ENCODE results near the gene IPO9.
"Not testable (repeated sequence)": the region's sequence is repeated elsewhere in the genome, so short reads cannot be mapped to it uniquely, and the experiment has no call there.

IPO9 gene

DNA sequence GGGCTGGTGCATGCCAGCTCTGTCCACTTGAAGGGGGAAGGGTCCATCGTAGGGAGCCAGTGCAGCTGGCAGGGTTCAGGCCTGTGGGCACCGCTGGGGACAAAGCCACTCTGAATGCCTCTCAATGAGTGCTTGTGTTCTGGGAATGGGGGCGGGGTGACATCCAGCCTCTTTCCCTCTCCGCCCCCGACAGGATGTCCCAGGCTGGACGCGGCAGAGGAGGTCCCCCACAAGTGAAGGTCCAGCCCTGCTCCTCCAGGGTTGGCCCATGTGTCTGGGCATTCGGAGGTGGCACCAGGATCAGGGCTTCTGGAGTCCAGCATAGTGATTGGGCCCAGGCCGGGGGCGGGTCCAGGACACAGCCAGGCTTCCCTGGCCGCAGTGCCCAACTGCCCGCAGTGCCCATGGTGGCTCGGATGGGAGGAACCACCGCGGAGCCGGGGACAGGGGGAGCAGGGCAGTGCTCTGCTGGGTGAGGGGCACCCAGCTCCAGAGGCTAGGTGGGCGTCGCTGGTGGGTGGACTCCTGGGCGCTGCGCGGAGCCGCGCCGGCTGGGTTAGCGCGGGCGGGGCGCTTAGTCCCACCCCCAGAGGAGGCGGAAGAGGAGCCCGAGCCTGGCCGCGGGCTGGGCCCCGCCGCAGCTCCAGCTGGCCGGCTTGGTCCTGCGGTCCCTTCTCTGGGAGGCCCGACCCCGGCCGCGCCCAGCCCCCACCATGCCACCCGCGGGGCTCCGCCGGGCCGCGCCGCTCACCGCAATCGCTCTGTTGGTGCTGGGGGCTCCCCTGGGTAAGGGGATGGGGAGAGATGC, 59.5 kb downstream of the IPO9 start, which contains the start of gene SHISA4:
SHISA4 (plus strand) TSS at position 617 of the 808 bp plus-strand sequence; CDS start at position 714, 97 bp downstream.
- no peak for DNase-seq (ENCODE audit: low read depth in 2 of 2)

DNA sequence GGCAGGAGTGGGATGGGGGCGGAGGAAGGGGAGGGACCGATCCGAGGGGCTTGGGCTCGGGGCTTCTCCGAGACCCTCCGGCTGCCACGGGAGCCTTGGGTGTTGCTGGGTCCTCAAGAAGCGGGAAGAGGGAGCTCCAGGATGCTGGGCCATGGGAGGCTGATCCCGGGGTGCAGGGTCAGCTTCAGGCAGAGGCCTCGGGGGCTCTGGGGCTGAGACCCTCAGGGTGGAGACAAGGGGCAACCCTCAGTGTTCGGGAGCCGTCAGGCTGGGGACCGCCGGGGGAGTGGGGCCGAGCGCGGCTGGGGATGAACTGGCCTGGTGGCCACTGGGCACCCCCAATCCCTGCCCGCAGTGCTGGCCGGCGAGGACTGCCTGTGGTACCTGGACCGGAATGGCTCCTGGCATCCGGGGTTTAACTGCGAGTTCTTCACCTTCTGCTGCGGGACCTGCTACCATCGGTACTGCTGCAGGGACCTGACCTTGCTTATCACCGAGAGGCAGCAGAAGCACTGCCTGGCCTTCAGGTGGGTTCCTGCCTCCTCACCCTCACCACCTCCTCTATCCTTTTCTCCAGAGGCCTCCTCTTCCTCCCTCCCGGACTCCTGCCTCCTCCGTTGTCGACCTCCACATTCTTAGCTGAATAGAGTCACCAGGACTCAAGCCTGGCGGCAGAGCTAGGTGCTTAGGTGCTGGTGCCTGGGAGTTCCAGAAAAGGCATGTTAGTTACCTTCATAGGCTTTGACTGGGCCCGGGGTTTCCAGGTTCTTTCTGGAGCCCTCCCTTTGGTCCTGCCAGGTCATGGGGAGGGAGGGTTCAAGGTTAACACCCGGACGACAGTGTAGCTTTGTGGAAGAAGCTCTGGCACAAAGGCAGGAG, 60.4 kb downstream of the IPO9 start:
- no peak for DNase-seq (ENCODE audit: low read depth in 2 of 2)

DNA sequence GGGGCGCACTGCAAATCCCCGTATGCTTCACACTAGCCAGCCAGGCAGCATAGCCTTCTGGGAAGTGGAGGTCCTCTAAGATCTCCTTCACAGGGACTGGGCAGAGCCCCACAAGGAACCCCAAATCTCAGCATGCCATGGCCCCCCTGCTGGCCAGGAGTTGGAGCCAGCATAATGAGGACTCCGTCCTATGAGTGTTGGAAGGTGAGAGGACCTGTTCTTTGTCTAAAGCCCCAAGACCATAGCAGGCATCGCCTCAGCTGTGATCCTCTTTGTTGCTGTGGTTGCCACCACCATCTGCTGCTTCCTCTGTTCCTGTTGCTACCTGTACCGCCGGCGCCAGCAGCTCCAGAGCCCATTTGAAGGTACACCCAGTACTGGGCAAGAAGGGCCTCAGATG, 61.3 kb downstream of the IPO9 start:
- DNase-seq (ENCODE audit: low read depth in 2 of 2): no peak

DNA sequence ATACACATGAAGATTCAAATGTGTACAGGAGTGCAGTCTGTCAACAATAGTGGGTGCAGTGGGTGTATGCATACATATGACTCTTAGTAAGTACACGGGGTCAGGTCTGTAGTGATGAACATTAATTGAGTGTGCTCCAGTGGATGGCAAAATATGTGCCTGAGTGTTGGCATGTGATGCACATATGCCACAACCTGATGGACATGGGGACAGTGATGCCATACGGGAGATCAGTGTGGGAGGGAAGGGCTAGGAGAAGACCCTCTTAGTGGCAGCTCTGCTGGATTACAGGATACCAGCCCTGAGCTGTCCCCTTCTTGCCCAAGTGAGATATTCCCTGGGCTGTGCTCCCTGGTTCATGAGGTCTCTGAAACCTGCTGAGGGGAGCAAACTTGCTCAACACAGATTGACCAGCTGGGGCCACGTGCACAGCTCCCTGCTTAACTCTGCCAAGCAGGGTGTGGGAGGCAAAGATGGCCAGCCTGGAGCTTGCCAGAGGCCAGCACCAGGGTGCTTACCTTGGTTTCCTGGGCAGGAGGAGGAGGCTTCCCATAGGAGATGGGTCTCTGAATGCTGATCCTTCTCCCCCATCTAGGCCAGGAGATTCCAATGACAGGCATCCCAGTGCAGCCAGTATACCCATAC, 62.0 kb downstream of the IPO9 start:
- no peak for DNase-seq (ENCODE audit: low read depth in 2 of 2)

DNA sequence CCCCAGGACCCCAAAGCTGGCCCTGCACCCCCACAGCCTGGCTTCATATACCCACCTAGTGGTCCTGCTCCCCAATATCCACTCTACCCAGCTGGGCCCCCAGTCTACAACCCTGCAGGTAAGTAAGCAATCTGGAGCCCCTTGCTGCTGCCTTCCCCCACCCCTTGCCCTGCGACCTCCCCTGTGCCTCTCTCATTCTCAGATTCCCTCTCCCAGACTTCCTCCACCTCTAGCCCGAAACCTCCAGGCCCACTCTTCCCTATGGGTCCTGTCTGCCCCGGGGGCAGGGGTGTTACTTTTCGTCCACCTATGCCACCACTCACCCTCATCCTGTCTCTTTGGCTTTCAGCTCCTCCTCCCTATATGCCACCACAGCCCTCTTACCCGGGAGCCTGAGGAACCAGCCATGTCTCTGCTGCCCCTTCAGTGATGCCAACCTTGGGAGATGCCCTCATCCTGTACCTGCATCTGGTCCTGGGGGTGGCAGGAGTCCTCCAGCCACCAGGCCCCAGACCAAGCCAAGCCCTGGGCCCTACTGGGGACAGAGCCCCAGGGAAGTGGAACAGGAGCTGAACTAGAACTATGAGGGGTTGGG, 62.6 kb downstream of the IPO9 start:
- no peak for DNase-seq (ENCODE audit: low read depth in 2 of 2)

DNA sequence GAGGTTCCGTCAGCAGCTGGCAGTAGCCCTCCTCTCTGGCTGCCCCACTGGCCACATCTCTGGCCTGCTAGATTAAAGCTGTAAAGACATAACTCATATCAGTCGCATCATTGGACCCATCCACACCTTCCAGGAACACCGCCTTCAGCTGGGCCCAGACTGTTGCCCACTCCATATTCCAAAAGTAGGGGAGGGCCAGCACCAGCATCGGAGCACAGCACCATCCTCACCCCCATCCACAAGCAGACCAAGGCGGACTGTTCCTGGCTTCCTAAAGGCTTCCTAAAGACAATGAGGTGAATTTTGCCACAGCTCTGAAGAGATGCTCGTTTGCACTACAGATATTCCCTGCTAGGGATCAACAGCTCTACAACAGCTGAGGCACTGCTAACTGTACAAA, 63.3 kb downstream of the IPO9 start:
- no peak for DNase-seq (ENCODE audit: low read depth in 2 of 2)

DNA sequence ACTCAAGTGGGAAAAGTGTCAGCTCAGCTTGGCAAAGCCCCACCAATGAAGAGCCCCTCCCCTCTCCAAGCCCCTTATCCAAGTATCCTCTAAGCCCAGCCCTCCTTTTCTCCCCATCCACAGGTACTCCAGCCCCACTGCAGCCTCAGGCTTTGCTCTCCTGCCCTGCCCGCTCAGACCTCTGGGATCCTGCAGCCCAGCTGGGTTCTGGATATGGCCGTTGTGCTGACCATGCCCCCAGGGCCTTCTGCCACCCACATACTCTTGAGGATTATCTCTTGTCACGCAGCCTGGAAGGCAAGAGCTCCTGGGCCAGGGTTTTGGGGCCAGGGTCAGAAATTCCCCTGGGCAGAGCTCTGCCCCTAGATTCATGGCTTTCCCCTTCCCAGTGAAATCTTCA, 64.5 kb downstream of the IPO9 start:
- no peak for DNase-seq (ENCODE audit: low read depth in 2 of 2)

DNA sequence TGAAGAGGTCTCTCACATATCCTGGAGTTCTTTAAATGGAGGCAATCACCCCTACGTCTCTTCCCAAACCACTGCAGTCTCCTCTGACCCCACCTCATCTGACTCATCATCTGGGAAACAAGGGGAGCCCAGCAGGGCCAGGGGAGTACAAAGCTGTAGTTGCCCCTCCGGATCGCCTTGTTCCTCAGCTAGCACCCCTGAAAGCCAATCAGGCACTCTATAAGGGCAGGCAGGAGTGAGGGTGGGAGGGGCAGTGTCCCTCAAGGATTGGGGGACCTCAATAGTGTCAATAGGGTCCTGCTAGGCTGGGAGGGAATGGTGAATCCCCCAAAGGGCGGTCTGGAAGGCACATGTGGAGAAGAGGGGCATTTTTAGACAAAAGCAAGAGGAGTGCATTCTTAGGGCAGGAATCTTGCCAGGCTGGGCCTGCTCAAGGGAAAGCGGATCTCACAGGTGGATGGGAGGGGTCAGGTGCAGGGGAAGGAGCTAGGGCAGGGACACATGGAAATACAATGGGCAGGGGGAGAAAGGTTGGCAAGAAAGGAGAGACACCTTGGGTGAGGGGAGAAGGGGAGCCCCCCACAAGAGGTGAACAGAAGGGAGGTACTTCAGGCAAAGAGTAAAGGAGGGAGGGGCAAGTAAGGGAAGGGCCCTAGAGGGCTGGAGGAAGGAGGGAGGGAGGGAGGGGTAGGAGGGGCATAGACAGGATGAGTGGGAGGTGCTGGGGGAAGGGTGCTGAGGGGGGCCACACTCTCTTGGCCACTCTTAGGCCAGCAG, 65.6 kb downstream of the IPO9 start:
- DNase-seq (ENCODE audit: low read depth in 2 of 2): no peak

DNA sequence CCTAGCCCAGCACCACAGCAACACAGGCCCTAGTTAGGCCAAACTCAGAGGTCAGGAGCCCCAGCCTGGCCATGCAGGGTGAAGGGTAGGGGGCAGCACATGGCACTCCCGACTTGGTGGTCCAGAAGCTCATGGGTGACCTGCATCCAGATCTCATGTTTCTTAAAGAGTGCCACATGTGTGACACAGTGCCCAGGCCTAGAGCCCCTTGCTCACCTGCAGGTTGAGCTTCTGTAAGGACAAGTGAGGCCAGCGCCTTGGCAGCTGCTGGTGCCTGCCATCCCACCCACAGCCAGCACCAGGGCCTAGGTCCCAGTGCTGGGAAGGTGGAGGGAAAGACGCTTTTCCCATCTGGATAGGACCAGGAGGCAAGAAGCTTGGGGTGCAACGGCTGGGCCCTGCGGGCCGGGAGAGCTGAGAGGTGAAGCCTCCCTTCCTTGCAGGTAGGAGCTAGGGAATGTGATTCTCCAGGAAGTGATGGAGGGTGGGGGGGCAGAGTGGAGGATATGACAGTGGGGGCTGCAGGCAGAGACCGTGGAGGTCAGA, 66.2 kb downstream of the IPO9 start:
- DNase-seq (ENCODE audit: low read depth in 2 of 2): no peak

DNA sequence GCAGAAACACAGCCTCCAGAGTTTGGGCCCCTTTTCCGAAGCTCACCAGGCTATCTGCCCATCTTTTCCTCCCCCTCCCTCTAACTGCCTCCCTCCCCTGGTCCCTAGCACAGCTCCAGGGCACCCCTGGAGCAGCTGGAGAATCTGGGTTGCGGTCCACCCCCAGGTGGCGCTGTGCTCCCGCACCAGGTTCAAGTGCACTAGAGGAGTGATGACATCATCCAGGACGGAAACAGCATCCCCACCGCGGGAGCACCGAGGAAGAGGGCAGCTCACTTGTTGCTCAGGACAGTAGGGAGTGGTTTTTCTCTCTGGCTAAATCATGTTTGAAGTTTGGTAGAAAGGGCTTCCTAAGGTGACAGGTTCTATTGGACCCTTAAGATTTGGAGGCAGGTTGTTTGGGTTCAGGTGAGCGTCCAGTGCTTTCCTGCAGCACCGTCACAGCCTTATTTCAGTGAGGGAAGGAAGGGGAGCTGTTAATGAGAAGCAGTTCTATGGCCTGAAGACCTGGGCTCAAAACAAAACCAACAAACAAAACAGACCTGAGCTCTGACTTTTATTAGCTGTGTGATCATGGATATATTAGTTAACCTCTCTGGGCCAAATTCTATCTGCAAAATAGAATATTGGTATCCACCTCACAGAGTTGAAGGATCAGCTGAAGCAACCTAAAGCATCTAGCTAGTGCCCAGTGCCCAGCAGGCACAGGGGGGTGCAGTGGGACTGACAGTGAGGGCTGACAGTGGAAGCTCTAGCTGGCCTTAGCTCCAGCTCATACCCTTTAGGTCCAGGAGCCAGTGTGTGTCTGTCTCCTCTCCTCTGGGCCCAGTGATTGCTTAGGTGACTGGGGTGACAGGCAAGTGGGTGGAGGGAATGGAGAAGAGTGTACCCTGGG, 67.2 kb downstream of the IPO9 start:
- DNase-seq (ENCODE audit: low read depth in 2 of 2): peak; percentile 78 to 82

DNA sequence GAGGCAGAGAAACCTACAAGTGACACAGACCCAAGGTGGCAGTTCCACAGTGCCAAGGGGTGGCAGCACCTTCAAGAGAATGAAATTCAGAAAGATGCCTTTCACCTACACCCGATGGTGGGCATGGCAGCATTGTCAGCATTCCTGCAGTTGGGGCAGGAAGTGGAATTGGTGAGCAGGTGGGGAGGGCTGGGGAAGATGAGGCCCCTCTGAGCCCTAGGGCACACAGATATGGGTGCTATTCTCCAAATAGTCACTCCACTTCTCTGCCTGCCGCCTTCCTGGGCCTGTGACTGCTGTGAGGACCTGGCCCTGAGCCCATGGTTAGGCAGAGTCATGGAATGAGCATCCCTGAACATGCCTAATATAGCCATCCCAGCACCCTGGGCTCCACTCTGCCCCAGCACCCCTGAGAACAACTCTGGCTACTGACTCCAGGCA, 68.0 kb downstream of the IPO9 start:
- no peak for DNase-seq (ENCODE audit: low read depth in 2 of 2)

DNA sequence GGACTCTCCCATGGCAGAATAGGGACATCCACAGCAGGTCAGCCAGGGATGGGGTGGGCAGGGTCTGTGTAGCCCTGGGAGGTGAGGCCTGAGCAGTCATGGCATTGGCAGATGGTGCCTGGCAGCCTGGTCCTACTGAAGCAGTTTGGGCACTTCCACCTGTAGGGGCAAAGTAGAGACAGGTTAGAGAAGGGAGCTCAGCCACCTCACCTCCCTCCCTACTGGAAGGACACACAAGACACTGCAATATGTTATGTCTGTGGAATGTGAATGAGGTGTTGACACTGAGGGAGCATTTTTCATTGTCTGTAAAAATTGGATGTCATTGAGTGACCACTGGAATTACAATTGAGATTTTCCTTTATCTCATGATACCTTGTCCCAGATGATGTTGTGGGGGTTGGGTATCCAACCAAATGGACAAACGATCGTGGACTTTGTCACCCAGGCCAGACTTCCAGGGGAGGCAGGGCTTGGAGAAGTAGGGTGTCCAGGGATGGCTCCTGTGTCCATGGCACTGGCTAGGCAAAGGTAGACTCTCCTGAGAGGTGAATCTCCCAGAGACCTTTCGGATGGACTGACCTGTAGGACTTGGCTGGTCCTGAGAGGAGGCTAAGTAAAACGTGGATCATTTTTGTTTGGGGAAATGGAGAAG, 69.4 kb downstream of the IPO9 start:
- DNase-seq (ENCODE audit: low read depth in 2 of 2): no peak

DNA sequence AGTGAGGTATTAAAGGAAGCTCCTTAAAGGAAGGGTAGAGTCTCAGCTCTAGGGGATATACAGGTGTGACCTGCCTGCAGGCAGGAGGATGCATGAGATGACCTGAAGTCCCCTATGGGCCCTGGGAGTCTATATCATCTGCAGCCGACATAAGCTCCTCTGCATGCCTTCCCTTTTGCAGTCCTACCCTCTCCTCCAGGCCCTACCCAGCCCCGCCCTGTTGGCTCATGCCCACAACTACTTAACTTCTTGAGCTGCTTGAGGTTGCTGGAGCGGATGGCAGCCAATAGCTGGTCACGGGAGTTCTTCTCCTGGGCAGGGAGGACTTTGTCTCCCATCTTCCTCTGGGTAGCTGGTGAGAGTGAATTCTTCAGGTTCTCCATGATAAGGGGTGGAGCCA, 70.0 kb downstream of the IPO9 start:
- DNase-seq (ENCODE audit: low read depth in 2 of 2): no peak

DNA sequence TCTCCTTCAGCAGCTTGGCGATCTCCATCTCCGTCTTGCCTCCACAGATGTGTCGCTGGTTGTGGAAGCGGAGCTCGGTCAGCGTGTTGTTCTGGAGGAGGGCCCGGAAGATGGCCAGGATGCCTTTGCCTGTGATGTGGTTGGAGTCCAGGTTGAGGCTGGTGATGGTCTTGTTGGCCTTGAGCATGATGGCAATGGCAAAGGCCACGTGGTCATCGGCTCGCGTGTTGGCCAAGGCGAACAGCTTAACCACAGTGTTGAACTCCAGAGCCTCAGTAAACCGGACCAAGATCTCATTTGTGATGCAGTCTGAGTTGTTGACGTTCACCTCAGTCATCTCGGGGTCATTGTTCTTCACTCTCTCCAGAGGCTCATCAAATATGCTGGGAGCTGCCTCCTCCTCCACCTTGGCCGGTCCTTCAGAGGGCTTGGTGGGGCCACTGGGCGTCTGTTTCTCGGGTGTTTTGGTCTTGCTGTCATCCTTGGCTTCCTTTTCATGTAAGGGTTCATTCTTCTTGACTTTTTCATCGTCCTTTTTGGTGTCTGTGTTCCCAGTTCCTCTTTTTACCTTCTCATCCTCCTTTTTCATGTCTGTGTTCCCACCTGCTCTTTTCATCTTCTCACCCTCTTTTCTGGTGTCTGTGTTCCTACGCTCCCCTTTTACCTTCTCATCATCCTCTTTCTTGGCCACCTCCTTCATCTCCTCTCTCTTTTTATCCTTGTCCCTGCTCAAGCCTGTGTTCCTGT, 70.9 kb downstream of the IPO9 start:
- no peak for DNase-seq (ENCODE audit: low read depth in 2 of 2)

DNA sequence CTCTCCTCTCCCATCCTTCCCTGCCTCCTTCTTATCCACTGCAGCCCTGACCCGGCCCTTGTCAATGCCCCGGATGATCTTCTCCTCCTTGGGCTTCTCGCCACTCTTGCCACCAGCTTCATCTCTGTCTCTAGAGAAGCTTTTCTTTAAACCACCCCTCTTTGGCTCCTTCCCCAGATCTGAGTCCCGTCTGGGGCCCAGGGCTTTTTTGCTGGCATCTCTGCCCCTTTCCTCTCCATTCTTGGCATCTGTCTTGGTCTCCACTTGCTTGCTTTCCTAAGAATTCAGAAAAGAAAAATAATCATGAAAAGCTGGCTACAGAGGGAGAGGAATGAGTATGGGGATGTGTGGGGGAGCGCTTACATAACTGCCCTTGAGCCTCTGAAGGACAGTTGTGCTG, 71.5 kb downstream of the IPO9 start:
- DNase-seq (ENCODE audit: low read depth in 2 of 2): no peak

DNA sequence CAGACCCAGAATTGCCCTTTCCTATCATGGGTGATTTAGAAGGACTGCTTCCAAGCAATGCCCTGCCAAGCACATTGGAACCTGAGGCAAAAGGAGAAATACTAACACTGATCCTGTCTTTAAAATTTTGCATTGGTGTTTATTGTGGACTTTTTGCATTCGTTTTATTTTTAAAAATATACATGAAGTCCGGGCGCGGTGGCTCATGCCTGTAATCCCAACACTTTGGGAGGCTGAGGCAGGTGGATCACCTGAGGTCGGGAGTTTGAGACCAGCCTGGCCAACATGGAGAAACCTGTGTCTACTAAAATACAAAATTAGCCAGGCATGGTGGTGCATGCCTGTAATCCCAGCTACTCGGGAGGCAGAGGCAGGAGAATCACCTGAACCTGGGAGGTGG, 72.1 kb downstream of the IPO9 start:
- DNase-seq (ENCODE audit: low read depth in 2 of 2): not testable (repeated sequence)

DNA sequence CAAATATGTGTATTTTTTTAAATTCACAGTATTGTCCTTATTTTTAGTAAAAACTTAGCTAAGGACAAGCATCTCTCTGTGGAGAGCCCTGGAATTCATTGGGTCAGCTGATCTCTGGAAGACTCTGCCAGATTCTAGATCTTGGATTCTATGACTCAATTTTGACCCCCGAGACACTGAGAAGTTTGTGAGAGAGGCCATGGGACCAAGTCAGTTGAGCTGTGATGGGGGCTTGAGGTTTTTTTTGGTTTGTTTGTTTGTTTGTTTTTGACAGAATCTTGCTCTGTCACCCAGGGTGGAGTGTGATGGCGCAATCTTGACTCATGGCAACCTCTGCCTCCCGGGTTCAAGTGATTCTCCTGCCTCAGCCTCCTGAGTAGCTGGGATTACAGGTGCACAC, 73.2 kb downstream of the IPO9 start:
- no peak for DNase-seq (ENCODE audit: low read depth in 2 of 2)

DNA sequence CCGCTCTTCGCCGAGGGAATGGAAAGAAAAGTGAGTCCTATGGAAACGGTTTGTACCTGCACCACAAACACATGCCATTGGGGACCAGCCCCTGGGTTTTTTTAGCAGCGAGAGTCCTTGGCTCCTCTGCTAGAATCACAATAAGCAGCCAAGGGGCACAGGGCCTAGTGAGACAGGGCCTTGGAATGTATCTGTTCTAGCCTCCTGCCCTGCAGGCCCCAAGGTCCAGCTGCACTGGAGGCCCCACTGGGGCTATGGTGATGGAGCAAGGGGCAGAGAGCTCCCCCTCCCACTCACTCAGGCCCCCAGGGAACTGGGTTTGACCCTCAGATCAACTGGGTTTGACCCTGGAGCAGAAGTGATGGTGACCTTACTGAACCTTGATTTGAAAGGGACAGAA, 74.2 kb downstream of the IPO9 start:
- no peak for DNase-seq (ENCODE audit: low read depth in 2 of 2)

DNA sequence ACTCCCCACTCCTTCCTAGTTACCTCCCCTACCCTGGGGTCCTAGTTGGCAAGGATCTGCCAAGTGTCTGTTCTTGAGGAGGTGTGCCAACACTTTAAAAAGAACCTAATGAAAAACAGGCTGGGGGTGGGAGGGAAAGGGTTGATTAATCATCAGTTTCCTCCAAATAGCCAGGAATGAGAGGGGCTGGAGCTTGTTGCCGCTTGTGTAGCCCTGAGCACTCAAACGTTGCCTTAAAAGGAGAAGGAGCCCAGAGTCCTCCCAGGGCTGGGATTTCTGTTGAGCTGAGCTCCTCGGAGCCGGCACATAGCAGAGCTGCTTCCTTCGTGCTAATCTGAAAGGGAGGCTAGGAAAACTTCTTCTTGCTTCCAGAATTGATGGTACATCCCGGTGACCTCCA, 75.6 kb downstream of the IPO9 start:
- no peak for DNase-seq (ENCODE audit: low read depth in 2 of 2)

All from stimulated activated CD4-positive, alpha-beta T cell treated with anti-CD3 and anti-CD28 coated beads, Interleukin-4, amount 100 ng/mL, for 48 hours (primary cell).